Stimulated activated CD8-positive, alpha-beta memory T cell treated with anti-CD3 and anti-CD28 coated beads, Interleukin-15, amount 100 ng/mL, for 24 hours (primary cell): Measurements from ENCODE around the gene PLAU.

Source experiments
- DNase-seq: peaks from one replicate; pipeline ENCODE4 v3.0.0-alpha.2; 2020; ENCODE audit warnings: low read depth

Gene PLAU

GRCh38 chr10:73910764-73911552 lies at the start of gene PLAU:
TSS of gene PLAU (plus strand) at chr10:73911132. CDS start at chr10:73911556, 424 bp downstream.
- DNase-seq: no peak

DNA sequence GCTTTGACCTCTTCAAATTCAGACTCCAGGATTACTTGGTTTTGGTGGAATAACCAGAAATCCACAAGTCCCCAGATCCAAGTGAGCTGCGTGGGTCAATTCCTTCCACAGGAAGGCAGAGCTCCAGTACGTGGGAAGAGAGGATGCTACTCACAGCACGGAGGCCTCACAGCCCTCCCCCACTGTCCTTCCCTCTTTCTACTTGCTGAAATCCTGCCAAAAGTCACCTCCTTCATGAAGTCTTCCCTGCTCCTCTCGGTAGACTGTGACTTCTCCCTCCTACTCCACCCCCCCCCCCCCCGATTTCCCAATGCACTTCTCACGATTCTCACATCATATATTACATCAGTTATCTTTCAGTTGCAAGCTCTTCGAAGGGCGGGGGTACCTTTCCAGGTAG lies 48.9 kb upstream of the PLAU start:
- DNase-seq: no peak

DNA sequence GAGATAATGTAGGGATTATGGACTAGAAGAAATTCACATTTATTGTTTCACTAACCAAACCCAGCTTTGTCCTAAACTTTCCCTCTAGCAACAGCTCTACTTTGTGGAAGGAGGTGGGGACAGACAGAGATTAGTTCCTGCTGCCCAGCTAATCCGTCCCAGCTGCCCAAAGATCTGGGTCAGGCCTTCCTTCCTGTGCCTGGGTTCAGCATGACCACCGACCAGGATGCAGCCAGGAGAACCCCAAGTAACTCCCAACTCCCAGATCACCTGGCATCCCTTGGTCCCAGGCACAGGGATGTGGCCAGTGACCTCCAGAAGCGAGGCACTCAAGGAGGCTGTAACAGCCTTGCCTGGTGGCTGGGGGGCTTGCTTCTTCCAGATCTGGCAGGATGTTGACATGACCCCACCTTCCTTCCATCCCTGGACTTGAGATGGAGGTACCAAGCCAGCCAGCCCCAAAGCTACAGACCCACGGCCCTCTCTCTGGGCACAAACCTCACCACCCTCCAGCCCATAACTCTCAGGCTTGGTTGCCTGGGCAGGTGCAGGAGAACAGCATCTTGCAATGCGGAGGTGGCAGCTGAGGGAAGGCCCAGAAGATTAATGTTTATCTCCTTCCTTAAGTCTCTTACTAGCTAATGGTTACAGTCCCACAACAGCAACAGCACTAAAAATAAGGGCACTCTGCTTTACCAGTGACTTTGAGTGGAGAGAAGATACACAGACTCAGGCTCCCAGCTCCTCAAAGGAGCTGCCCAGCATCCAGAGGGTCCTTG lies 47.7 kb upstream of the PLAU start:
- no peak for DNase-seq

- no peak for DNase-seq
Measured at GRCh38 chr10:73864229-73864628, 46.7 kb upstream of the PLAU start.

DNA sequence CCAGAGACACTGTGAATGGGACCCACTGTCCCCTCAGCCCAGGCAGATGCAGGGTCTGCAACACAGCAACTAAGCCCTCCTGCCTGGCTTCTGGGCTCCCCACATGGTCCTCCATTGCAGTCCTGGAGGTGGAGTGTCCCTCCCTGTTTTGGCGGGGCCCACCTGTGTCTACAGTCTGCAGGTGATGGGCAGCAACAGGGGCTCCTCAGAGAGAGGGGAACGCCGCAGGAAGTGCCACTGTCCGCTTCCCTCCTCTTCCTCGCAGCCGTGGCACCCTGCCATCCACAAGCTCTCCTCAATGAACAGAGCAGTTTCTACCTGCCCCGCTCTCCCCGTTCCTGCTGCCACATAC lies 45.8 kb upstream of the PLAU start:
- no peak for DNase-seq

GRCh38 chr10:73865459-73866442 lies 45.2 kb upstream of the PLAU start:
- no peak for DNase-seq

DNA sequence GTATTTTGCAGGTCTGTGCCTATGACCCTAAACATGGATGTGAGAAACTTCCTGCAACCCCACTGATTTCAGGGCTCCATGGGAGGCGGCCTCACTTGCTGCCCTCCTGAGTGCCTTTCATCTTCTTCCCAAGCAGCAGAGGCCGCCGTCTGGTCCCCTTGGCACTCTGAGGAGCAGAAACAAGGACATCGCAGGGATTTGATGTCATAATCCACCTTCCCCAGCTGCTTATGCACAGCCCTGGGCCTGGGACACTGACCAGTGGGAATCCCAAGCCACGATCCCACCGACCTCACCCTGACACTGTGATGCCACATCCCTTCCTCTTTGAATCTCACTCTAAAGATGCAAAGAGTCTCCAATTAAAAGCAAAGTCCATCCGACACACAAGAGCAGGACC lies 44.3 kb upstream of the PLAU start:
- no peak for DNase-seq

DNA sequence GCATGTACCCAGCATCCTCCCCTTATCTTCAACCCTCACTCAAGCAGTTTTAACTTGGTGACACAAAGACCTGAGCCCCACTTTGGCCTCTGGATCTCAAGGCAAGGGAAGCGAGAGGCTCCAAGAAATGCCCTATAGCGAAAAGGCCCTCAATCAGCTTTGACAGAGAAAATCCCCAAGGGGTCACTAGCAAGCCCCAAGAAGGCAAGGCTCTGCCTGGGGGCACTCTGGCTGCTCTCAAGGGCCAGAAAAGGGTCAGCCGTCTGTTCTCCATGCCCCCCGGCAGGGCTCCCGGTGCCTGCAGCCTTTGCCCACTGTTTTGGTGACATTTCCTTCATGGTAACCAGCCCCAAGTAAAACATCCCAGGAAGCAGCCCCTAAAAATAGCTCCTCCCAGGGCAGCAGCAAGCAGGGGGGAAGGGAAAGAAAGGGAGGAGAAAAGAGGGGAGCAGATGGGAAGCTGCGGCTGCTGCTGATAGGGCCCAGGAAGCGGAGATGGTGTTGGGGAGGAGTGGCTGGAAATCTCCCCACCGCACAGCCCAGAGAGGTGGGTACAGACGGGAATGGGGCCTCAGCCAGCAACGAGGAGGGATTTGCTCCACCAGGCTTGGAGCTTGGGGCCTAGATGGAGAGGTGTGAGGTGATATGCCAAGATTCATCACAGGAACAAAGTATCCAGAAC lies 43.7 kb upstream of the PLAU start:
- no peak for DNase-seq

- DNase-seq: no peak
Measured at GRCh38 chr10:73867871-73868631, 42.9 kb upstream of the PLAU start.

DNA sequence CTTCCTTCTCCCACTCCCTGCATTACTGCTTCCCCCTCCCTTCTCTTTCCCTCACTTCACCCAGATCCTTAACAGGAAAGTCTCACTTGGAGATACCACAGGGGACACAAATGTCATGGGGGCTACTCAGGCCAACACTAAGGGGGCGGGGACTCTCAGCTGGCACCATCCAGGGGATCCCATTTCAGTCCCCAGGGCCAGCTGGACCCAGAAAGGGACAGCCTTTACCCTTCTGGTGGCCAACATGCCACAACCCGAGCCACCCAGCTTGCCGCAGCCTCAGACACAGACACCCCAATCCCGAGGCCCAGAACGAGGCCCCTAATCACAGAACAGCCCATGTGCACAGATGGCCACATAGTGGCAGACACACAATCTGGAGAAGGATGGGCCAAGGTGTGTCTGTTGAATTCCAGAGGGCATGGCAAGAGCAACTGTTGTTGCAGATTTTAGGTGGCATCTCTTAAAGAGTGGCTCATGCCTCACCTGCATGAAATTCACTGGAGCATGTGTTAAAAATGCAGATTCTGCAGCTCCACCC lies 42.2 kb upstream of the PLAU start:
- no peak for DNase-seq

- no peak for DNase-seq
Measured at GRCh38 chr10:73871295-73872189, 39.4 kb upstream of the PLAU start.

DNA sequence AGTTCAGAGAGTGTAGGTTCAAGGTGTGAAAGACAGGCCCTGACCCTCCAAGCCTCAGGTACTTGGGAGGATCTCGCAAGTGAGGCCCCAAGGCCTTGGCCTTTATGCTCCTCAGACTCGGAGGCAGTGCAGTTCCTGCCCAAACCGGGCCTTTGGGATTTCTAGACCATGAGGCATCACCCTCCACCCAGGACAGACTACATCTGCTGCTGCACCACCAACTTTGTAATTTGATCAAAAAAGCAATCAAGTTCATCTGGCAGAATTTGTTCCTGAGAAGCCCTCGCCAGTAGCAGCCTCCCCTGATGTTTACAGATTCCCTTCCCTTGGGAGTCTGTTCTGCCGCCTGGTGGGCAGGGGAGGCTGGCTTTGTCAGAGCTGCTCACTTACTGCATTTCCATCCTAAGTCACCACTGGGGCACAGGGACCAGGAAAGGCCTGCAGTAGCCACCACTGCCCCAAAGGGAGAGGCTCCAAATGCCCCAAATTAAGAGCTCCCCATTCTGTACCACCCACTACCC lies 38.7 kb upstream of the PLAU start:
- no peak for DNase-seq

- no peak for DNase-seq
Measured at GRCh38 chr10:73873142-73873837, 37.6 kb upstream of the PLAU start.

DNA sequence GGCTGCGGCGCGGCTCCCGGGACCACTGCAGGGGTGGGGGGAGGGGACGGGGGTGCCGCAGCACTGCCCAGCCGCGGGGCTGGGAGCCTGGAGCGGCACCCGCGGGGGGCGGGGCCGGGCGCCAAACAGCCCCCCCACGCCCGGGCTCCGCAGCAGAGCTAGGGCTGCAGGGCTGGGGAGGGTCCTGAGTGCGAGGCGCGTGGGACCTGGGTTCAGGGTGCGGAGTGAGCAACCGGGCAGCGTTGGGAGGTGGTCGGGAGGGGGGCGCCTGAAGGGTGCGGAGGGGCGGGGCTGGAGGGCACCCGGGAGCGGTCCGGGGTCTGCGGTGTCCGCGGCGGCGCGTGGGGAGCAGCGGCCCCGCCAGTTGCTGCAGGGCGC lies 37.1 kb upstream of the PLAU start:
- DNase-seq: no peak

DNA sequence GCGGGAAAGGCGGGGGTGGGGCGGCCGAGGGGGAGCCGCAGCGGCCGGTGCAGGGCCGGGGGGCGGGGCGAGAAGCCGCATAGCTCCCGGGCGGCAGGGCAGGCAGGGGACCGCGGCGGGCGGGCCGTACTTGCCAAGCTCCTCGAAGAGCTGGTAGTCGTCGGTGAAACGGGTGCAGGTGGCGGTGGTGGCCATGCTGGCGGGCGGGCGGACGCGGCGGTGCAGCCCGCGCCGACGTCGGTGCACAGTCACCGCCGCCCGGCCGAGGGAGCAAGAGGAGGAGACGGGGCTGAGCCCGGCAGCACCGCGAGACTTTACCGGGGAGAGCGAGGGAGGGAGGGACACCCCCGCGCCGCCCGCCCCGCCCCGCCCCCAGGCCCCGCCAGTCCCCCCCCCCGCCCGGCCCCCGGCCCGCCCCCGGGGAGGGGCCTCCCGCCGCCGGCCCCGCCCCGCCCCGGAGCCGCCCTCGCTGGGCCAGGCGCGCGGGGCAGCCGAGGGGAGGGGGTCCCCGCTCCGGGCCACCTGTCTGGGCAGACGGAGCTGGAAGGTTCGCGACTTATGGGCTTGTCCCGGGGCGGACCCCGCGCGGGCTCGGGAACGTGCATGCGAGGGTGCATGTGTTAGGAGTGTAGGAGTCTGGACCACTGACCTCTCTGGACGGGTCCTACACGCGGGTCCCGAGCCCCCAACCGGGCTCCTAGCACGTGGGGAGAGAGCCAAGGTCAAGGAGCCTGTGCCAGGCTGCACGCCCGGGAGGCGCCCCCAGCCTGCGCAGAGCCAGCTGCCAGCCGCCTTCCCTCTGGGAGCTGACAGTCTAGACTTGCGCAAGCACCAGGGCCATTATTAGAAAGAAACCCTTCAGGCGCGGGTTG lies 36.4 kb upstream of the PLAU start, which contains the start of gene CAMK2G:
CAMK2G (minus strand) TSS at position 289 of the 872 bp plus-strand sequence; CDS start at position 195, 94 bp downstream.
- DNase-seq: peak; percentile 43

DNA sequence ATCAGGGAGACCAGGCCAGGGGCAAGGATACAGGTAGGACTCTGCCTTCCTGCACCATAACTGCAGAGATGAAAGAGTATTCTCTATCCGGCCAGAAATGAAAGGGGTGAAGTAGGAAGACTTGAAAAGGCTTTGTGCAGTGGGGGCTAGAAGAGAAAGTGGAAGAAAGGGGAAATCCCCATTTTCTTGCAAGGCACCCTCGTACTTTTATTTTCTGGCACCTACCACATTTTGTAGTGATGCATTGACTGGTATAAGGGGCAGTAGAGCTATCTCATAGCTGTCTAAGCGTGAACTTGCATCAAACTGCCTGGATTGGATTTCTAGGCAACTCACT lies 35.8 kb upstream of the PLAU start:
- no peak for DNase-seq

GRCh38 chr10:73876157-73876556 lies 34.8 kb upstream of the PLAU start:
- no peak for DNase-seq

DNA sequence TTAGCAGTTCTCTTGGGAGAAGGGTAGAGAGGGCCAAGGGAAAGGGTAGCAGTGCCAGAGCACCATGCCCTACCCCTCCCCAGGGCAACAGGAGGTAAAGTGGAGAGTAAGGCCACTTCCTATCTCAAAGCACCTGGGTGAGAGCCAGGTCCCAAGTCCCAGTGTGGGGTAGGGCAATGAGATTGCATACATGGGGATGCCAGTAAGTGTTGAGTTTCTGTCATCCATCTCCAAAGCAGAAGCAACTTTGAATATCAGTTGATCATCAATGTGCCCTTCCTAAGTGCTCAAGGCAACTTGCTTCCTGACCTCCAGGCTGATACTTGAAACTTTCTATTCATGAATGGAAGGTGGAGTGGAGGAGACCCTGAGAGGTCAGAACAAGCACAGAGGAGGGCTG lies 34.4 kb upstream of the PLAU start:
- no peak for DNase-seq
